Endothelial cell (in vitro differentiated cells): Measurements from ENCODE around the gene ITK. TPM values are rescaled to one million over a fixed set of nuclear protein-coding genes. Genes with fewer than 3 reads are reported as not detected.

Experiments
- DNase-seq: peaks from one replicate; pipeline ENCODE4 v3.0.0; 2021; ENCODE audit warnings: low spot score
- H3K27ac Mint-ChIP-seq: one replicate; pipeline ENCODE4 v1.8.0; 2021; ENCODE audit warnings: mixed read lengths, inconsistent platforms; ENCODE audit not compliant: unreplicated experiment
- H3K27me3 Mint-ChIP-seq: one replicate; pipeline ENCODE4 v1.8.0; 2021; ENCODE audit warnings: mild to moderate bottlenecking, moderate library complexity, mixed read lengths, inconsistent platforms; ENCODE audit not compliant: unreplicated experiment
- H3K36me3 Mint-ChIP-seq: one replicate; pipeline ENCODE4 v1.8.0; 2021; ENCODE audit warnings: mild to moderate bottlenecking, low read depth, mixed read lengths, inconsistent platforms; ENCODE audit not compliant: unreplicated experiment
- H3K4me1 Mint-ChIP-seq: one replicate; pipeline ENCODE4 v1.8.0; 2021; ENCODE audit warnings: mild to moderate bottlenecking, mixed read lengths, inconsistent platforms; ENCODE audit not compliant: unreplicated experiment
- H3K4me3 Mint-ChIP-seq: one replicate; pipeline ENCODE4 v1.8.0; 2021; ENCODE audit warnings: mild to moderate bottlenecking, mixed read lengths, inconsistent platforms; ENCODE audit not compliant: unreplicated experiment
- H3K9me3 Mint-ChIP-seq: one replicate; pipeline ENCODE4 v1.8.0; 2021; ENCODE audit warnings: mixed read lengths, inconsistent platforms; ENCODE audit not compliant: unreplicated experiment
- CTCF ChIP-seq: fragments of 200-600 bp; sonication (generic); IDR thresholded peaks from one replicate; pipeline ENCODE4 v1.5.0; 2021; ENCODE audit warnings: antibody characterized with exemption; ENCODE audit not compliant: unreplicated experiment
- total RNA-seq: library from RNA; stranded (reverse); fragmentation: NEBNext Ultra II Directional; extraction: Animal tissue kit (Norgen Biotek cat#: 25700); gene quantifications from one replicate; pipeline ENCODE4 v1.2.1, GENCODE V29; 2021; ENCODE audit not compliant: unreplicated experiment

Gene ITK
- total RNA-seq, 1 donor from 2014 or later, result not detected

DNA sequence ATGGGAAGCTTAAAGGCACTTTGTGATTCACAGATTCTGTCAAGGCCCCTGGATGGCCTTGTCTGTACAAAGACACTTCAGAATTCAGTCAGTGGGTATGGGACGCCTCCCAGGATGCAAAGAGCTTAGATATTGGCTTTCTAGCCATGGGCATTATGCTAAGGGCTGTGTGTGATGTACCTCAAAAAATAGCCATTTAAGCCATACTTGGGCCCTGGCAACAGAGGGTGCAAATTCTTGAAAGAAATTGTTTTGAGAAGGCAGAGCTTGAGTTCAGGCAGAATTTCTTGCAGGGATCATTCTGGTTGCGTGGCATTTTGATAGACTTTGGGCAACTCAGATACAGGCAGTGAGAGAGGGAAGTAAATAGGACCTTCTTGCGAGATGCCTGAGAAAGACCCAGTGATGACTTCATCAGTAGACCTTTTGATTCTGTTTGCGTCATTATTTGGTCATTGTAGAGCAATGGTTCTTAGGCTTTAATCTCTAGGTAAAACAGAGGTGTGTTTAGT is 89.2 kb downstream of the ITK start:
- H3K9me3 Mint-ChIP-seq, result no peaks in the 10 kb centered on the region
- no peak overlapping the region for H3K27ac Mint-ChIP-seq
- no peak overlapping the region for H3K4me3 Mint-ChIP-seq
- peaks cover 4% of the 10 kb centered on the region for H3K36me3 Mint-ChIP-seq
- DNase-seq, result no peak
- H3K27me3 Mint-ChIP-seq, result peaks cover 3% of the 10 kb centered on the region
- H3K4me1 Mint-ChIP-seq, result peaks cover 2% of the 10 kb centered on the region
- no peak for TF ChIP-seq CTCF

- no peak for DNase-seq
- Mint-ChIP-seq H3K9me3 (no peaks in the 10 kb centered on the region), H3K4me1 (peaks cover 2% of the 10 kb centered on the region), H3K27ac (no peak overlapping the region), H3K27me3 (peaks cover 3% of the 10 kb centered on the region), H3K4me3 (no peak overlapping the region), H3K36me3 (no peaks in the 10 kb centered on the region)
- TF ChIP-seq CTCF, result no peak
These were observed 90.1 kb downstream of the ITK start for GRCh38 chr5:157270771-157271170.

DNA sequence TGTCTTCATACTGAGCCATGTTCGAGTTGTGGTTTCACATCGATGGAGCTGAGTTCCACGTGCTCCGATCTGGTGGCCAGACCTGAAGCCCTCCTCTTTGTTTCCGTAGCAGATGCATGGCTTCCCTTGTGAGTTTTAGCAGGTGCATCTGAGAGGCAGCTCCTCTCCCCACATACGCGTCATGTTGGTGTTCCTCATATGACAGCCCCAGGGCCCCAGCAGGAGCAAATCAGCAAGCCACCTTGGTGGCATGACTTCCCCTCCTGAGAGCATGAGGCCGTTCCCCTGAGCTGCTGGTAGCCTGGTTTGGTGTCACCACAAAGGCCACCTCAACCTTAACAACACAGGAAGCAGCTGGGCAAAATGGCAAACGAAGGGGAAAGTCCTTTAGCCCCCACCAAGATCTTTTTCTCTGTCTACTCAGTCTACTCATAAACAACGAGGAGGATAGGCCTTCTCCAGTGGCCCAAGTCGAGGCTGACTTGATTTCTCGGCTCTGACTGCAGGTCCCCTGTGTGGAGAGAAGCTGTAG is 91.2 kb downstream of the ITK start:
- H3K4me1 Mint-ChIP-seq, result peaks cover 2% of the 10 kb centered on the region
- DNase-seq, result no peak
- no peaks in the 10 kb centered on the region for H3K27me3 Mint-ChIP-seq
- H3K27ac Mint-ChIP-seq, result no peak overlapping the region
- no peaks in the 10 kb centered on the region for H3K36me3 Mint-ChIP-seq
- no peaks in the 10 kb centered on the region for H3K9me3 Mint-ChIP-seq
- TF ChIP-seq CTCF, result no peak
- no peak overlapping the region for H3K4me3 Mint-ChIP-seq

DNA sequence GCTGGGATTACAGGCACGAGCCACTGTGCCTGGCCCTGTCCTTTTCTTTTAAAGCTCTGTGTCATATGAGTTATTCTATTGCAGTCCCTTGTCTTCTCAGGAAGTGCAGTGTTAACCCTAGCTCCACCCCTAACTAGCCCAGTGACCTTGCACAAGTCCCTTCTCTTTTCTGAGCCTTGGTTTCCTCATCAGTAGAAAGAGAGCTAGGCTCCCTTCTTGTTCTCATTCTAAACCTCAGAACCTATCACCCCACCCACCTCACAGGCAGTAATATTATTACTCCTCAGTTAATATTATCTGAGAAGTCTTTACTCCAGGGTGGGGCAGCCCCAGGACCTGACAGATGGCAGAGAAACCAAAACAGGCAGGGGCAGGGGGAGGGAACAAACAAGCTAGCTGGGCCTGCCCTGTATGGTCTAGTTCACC is 92.5 kb downstream of the ITK start:
- no peak for TF ChIP-seq CTCF
- no peaks in the 10 kb centered on the region for H3K4me1 Mint-ChIP-seq
- H3K9me3 Mint-ChIP-seq, result no peaks in the 10 kb centered on the region
- no peaks in the 10 kb centered on the region for H3K36me3 Mint-ChIP-seq
- no peaks in the 10 kb centered on the region for H3K27me3 Mint-ChIP-seq
- H3K4me3 Mint-ChIP-seq, result no peak overlapping the region
- H3K27ac Mint-ChIP-seq, result no peak overlapping the region
- no peak for DNase-seq

- Mint-ChIP-seq H3K4me3 (no peak overlapping the region), H3K36me3 (no peaks in the 10 kb centered on the region), H3K9me3 (no peaks in the 10 kb centered on the region), H3K4me1 (no peaks in the 10 kb centered on the region), H3K27ac (no peak overlapping the region), H3K27me3 (no peaks in the 10 kb centered on the region)
- no peak for TF ChIP-seq CTCF
- DNase-seq, result no peak
These were observed 94.8 kb downstream of the ITK start for GRCh38 chr5:157275403-157275802.
